ENCODE measurements around the gene ME2.
"Not testable (repeated sequence)": the region's sequence is repeated elsewhere in the genome, so short reads cannot be mapped to it uniquely, and the experiment has no call there.

ME2 gene

GRCh38 chr18:50878345-50879301, at the start of gene ME2:
Gene ME2 (plus strand): TSS chr18:50879118. CDS start chr18:50895821, 16,703 bp downstream.
- peak; percentile 85 for DNase-seq (ENCODE audit: low read depth)

GRCh38 chr18:50829644-50830043, 49.3 kb upstream of the ME2 start:
- no peak for DNase-seq (ENCODE audit: low read depth)

GRCh38 chr18:50830544-50830943, 48.4 kb upstream of the ME2 start:
- DNase-seq (ENCODE audit: low read depth): no peak

GRCh38 chr18:50832754-50833153, 46.2 kb upstream of the ME2 start:
- no peak for DNase-seq (ENCODE audit: low read depth)

- not testable (repeated sequence) for DNase-seq (ENCODE audit: low read depth)
These were observed 45.4 kb upstream of the ME2 start for GRCh38 chr18:50833496-50833895.

- no peak for DNase-seq (ENCODE audit: low read depth)
These were observed 42.4 kb upstream of the ME2 start for GRCh38 chr18:50836521-50836957.

- DNase-seq (ENCODE audit: low read depth): no peak
These were observed 39.6 kb upstream of the ME2 start for GRCh38 chr18:50839341-50839740.

GRCh38 chr18:50839996-50840395, 38.9 kb upstream of the ME2 start:
- no peak for DNase-seq (ENCODE audit: low read depth)

GRCh38 chr18:50842846-50843245, 36.1 kb upstream of the ME2 start:
- DNase-seq (ENCODE audit: low read depth): no peak

GRCh38 chr18:50844554-50844953, 34.4 kb upstream of the ME2 start:
- no peak for DNase-seq (ENCODE audit: low read depth)

- no peak for DNase-seq (ENCODE audit: low read depth)
These were observed 34.0 kb upstream of the ME2 start for GRCh38 chr18:50844960-50845359.

- no peak for DNase-seq (ENCODE audit: low read depth)
These were observed 31.7 kb upstream of the ME2 start for GRCh38 chr18:50847192-50847591.

GRCh38 chr18:50848061-50848551, 30.8 kb upstream of the ME2 start:
- DNase-seq (ENCODE audit: low read depth): no peak

- DNase-seq (ENCODE audit: low read depth): no peak
These were observed 29.9 kb upstream of the ME2 start for GRCh38 chr18:50848991-50849390.

GRCh38 chr18:50849419-50849821, 29.5 kb upstream of the ME2 start:
- no peak for DNase-seq (ENCODE audit: low read depth)

GRCh38 chr18:50850307-50851065, 28.4 kb upstream of the ME2 start:
- no peak for DNase-seq (ENCODE audit: low read depth)

- DNase-seq (ENCODE audit: low read depth): no peak
These were observed 25.1 kb upstream of the ME2 start for GRCh38 chr18:50853863-50854271.

- DNase-seq (ENCODE audit: low read depth): no peak
These were observed 22.8 kb upstream of the ME2 start for GRCh38 chr18:50855976-50856757.

- not testable (repeated sequence) for DNase-seq (ENCODE audit: low read depth)
These were observed 21.8 kb upstream of the ME2 start for GRCh38 chr18:50857166-50857565.

- no peak for DNase-seq (ENCODE audit: low read depth)
These were observed 21.2 kb upstream of the ME2 start for GRCh38 chr18:50857694-50858093.

- DNase-seq (ENCODE audit: low read depth): no peak
These were observed 18.9 kb upstream of the ME2 start for GRCh38 chr18:50859793-50860555.

Data from activated T-cell treated with anti-CD3 and anti-CD28 coated beads for 1 hour (primary cell).